ENCODE results near the gene PLK3. TPM values are rescaled to one million over a fixed set of nuclear protein-coding genes. Genes with fewer than 3 reads are reported as not detected.
"Not testable (repeated sequence)": the region's sequence is repeated elsewhere in the genome, so short reads cannot be mapped to it uniquely, and the experiment has no call there.

Gene PLK3
- 25.9 and 45.9 TPM in 2 replicates for polyA plus RNA-seq (2011; rRNA removed)
- 23.5 and 34.4 TPM in 2 replicates for polyA minus RNA-seq (2011; rRNA and poly(A)+ RNA removed)

DNA sequence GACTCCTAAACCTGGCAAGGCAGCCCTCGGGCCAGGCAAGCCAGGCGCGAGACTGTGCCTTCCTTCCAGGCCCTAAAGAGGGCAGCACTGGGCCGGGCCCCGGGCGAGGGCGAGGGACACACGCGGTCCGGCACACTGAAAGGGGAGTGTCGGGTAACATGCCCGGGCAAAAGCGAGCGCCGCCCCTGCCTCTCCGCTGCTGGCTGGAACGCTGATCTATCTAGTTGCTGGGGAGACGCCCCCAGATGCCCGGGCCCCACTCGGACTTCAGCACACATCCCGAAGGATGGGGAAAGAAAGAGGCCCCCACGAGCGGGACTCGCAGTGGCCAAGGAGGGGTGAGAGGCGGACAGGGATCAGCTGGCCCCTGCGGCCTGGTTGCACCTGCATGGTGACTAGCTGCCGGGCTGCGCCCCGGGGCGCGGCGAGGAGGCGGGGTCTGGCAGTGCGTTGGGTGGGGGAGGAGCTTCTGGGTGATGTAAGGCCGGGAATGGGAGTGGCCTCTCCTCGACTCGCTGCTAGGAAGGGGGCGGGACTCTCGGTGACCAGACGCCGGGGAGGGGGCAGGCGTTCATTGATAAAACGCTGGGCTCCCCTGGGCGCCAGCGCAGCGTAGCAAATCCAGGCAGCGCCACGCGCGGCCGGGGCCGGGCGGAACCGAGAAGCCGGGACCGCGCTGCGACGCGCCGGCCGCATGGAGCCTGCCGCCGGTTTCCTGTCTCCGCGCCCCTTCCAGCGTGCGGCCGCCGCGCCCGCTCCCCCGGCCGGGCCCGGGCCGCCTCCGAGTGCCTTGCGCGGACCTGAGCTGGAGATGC, at the start of gene PLK3:
Gene PLK3, plus strand, starts transcription at position 608 of the 815 bp plus-strand sequence. Its CDS starts 87 bp downstream, at position 695.
- DNase-seq (ENCODE audit: low read depth) = peak; percentile 85
- Histone ChIP-seq H3K36me3 (ENCODE audit: control insufficient read depth, insufficient read depth, low read length) (peaks cover 26% of the 10 kb centered on the region), H3K4me3 (ENCODE audit: low read depth, low read length) (peak within 1 kb of the TSS; percentile 77), H3K27me3 (ENCODE audit: control insufficient read depth, insufficient read depth, low read length) (no peaks in the 10 kb centered on the region)
- POLR2A ChIA-PET = interaction anchor here (0.5 to 1.5 kb wide), 9 partner anchors 9 to 477 kb away, joined by 3 to 12 read pairs (median 4); partner anchors contain the start of genes RPS8 and UROD
- CTCF ChIA-PET = interaction anchor here (0.7 to 1.9 kb wide), 20 partner anchors 9 to 319 kb away, joined by 3 to 15 read pairs (median 3); partner anchors contain the start of genes BEST4, BTBD19, RNU5D-1 and RPS8
- TF ChIP-seq, protein P1, sequence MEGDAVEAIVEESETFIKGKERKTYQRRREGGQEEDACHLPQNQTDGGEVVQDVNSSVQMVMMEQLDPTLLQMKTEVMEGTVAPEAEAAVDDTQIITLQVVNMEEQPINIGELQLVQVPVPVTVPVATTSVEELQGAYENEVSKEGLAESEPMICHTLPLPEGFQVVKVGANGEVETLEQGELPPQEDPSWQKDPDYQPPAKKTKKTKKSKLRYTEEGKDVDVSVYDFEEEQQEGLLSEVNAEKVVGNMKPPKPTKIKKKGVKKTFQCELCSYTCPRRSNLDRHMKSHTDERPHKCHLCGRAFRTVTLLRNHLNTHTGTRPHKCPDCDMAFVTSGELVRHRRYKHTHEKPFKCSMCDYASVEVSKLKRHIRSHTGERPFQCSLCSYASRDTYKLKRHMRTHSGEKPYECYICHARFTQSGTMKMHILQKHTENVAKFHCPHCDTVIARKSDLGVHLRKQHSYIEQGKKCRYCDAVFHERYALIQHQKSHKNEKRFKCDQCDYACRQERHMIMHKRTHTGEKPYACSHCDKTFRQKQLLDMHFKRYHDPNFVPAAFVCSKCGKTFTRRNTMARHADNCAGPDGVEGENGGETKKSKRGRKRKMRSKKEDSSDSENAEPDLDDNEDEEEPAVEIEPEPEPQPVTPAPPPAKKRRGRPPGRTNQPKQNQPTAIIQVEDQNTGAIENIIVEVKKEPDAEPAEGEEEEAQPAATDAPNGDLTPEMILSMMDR (IDR thresholded peaks at IDR 0.05; ENCODE audit: insufficient read depth, low read depth, low read length) = peak; percentile 99

DNA sequence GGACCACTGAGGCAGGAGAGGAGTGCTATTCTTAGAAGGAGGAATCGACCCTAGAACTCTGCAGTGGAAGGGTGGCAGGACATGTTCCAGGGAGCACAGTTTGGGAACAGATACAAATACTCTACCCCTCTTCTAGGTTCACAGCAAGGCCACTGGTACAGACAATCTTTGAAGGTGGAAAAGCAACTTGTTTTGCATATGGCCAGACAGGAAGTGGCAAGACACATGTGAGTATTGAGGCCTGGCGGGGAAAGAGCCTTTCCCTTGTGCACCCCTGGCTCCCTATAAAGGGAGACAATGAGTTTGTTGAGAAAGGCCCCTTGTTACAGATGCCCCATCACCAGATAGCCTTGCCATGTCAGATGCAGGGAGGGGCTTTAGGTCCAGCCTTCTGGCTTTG, 42.8 kb upstream of the PLK3 start:
- Histone ChIP-seq H3K4me3 (ENCODE audit: low read depth, low read length) (no peak overlapping the region), H3K36me3 (ENCODE audit: control insufficient read depth, insufficient read depth, low read length) (peaks cover 14% of the 10 kb centered on the region), H3K27me3 (ENCODE audit: control insufficient read depth, insufficient read depth, low read length) (no peaks in the 10 kb centered on the region)
- DNase-seq (ENCODE audit: low read depth) = no peak
- ChIA-PET POLR2A (no interaction called here), CTCF (no interaction called here)
- TF ChIP-seq, protein P1 (IDR thresholded peaks at IDR 0.05; ENCODE audit: insufficient read depth, low read depth, low read length) = no peak

DNA sequence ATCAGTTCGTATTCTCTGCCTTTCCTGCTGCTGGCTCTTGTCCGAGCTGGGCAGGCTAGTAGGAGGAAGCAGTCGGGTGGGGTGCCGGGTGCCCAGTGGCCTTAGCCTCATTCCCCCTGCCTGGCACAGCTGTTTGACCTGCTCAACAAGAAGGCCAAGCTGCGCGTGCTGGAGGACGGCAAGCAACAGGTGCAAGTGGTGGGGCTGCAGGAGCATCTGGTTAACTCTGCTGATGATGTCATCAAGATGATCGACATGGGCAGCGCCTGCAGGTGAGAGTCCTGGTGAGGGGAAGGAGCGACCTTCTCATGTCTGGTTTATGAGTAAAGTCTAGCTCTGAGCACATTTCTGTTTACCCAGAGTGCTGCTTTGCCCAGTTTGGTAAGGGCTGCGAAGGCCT, 41.1 kb upstream of the PLK3 start:
- no peak for DNase-seq (ENCODE audit: low read depth)
- H3K36me3 ChIP-seq (ENCODE audit: control insufficient read depth, insufficient read depth, low read length) = peaks cover 11% of the 10 kb centered on the region
- TF ChIP-seq, protein P1 (IDR thresholded peaks at IDR 0.05; ENCODE audit: insufficient read depth, low read depth, low read length) = no peak
- no peak overlapping the region for H3K4me3 ChIP-seq (ENCODE audit: low read depth, low read length)
- CTCF ChIA-PET = no interaction called here
- POLR2A ChIA-PET = no interaction called here
- no peaks in the 10 kb centered on the region for H3K27me3 ChIP-seq (ENCODE audit: control insufficient read depth, insufficient read depth, low read length)

DNA sequence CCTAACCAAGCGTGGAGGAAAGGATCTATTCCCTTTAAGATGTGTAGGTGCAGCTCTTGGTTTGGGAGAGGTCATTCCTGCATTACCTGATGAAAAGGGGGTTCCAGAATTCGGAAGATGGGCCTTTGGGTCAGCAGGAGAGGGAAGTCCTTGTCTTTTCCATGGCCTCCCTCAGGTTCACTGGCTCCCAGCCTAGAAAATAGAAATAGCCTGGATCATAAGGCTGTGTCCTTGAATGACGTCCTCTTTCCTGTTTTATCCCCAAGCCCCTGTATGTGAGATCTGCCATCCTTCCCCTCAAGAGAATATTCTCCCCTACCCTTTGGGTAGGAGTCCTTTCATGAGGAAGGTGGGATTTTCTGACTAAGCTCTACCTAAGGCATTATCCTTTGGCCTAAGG, 39.3 kb upstream of the PLK3 start:
- CTCF ChIA-PET = no interaction called here
- no peak for DNase-seq (ENCODE audit: low read depth)
- peaks cover 5% of the 10 kb centered on the region; the same call in 1 of the 2 replicates for H3K36me3 ChIP-seq (ENCODE audit: control insufficient read depth, insufficient read depth, low read length)
- POLR2A ChIA-PET = no interaction called here
- H3K27me3 ChIP-seq (ENCODE audit: control insufficient read depth, insufficient read depth, low read length) = no peaks in the 10 kb centered on the region
- TF ChIP-seq, protein P1 (IDR thresholded peaks at IDR 0.05; ENCODE audit: insufficient read depth, low read depth, low read length) = no peak
- no peak overlapping the region for H3K4me3 ChIP-seq (ENCODE audit: low read depth, low read length)

DNA sequence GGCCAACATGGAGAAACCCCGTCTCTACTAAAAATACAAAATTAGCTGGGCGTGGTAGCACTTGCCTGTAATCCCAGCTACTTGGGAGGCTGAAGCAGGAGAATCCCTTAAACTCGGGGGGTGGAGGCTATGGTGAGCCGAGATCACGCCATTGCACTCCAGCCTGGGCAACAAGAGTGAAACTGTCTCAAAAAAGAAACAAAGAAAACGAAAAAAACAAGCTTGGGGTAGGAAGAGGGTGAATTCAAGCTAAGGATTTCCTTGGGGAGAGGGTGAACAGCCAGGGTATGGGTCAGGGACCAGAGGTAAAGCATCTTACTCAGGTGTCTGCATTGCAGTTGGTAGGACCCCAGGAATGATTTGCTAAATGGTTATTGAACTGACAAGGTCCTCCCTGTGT, 33.8 kb upstream of the PLK3 start:
- H3K27me3 ChIP-seq (ENCODE audit: control insufficient read depth, insufficient read depth, low read length); H3K36me3 ChIP-seq (ENCODE audit: control insufficient read depth, insufficient read depth, low read length); DNase-seq (ENCODE audit: low read depth); H3K4me3 ChIP-seq (ENCODE audit: low read depth, low read length): not testable (repeated sequence)
- CTCF ChIA-PET = interaction anchor here (1.0 to 2.0 kb wide), 4 partner anchors 9 to 70 kb away, joined by 3 to 7 read pairs (median 5); partner anchors contain the start of genes RNU5D-1 and RPS8
- POLR2A ChIA-PET = interaction anchor here (0.5 kb wide), 1 partner anchor 57 kb away, joined by 3 read pairs; no protein-coding TSS in a partner anchor
